A549 (cell line): ENCODE results near the gene LMX1B. TPM values are rescaled to one million over a fixed set of nuclear protein-coding genes. Genes with fewer than 3 reads are reported as not detected.

Experiments
- ATAC-seq, 2 experiments: fragments of 200-7000 bp in 1 of 2; fragments of >200 bp in 1 of 2; cut with Nextera tagmentation in 1 of 2; cut with Tn5 transposase in 1 of 2; 3 replicates each; pipeline versions ENCODE4 v1.8.0 to v1.9.1; 2018 to 2020; ENCODE audit warnings: mild to moderate bottlenecking in 1 of 2, moderate library complexity in 1 of 2
- CTCF ChIA-PET: fragments of 300-600 bp; sonication (Branson Sonifier 250); formaldehyde crosslinking; extraction: SDS; loops from one replicate; lab custom pipeline; 2021; ENCODE audit warnings: antibody characterized with exemption, inconsistent platforms; lab: Yijun Ruan, JAX
- POLR2A ChIA-PET: fragments of 350-600 bp; formaldehyde crosslinking; extraction: SDS; loops from one replicate; lab custom pipeline; 2021; ENCODE audit warnings: antibody characterized with exemption, inconsistent platforms; lab: Yijun Ruan, JAX
- DNase-seq, 2 experiments: peaks; one replicate each; pipeline versions ENCODE4 v3.0.0 to v3.0.0-alpha.2; 2011 to 2016; ENCODE audit warnings: low read depth in 1 of 2, low spot score in 1 of 2
- FAIRE-seq: peaks from 2 replicates; lab custom pipeline; 2011; peaks lifted over from hg19 to GRCh38; lab: Jason Lieb, UNC
- H3K27ac ChIP-seq, 2 experiments: fragments of >200 bp; sonication (Bioruptor Twin); formaldehyde crosslinking; 3 replicates each; pipeline ENCODE4 v1.5.1; 2016 to 2017
- H3K4me1 ChIP-seq: fragments of >200 bp; sonication (Bioruptor Twin); formaldehyde crosslinking; 3 replicates; pipeline ENCODE4 v1.6.1; 2016
- H3K4me2 ChIP-seq: fragments of >200 bp; sonication (Bioruptor Twin); formaldehyde crosslinking; 3 replicates; pipeline ENCODE4 v1.6.1; 2016
- H3K4me3 ChIP-seq: fragments of >200 bp; sonication (Bioruptor Twin); formaldehyde crosslinking; 3 replicates; pipeline ENCODE4 v1.5.1; 2016
- H3K9me3 ChIP-seq: fragments of >200 bp; sonication (Bioruptor Twin); formaldehyde crosslinking; 3 replicates; pipeline ENCODE4 v1.6.1; 2016
- BCL3 ChIP-seq: fragments of >200 bp; sonication (Bioruptor Twin); formaldehyde crosslinking; IDR thresholded peaks from 3 replicates; pipeline ENCODE4 v1.6.1; 2016
- CHD4 ChIP-seq: fragments of 200-600 bp; sonication (generic); IDR thresholded peaks from 2 replicates; pipeline ENCODE4 v1.6.1; 2016; ENCODE audit warnings: antibody characterized with exemption, mild to moderate bottlenecking, borderline replicate concordance
- ELK1 ChIP-seq: fragments of 150-350 bp; IDR thresholded peaks from 2 replicates; pipeline ENCODE4 v1.6.1; 2014; ENCODE audit warnings: low read depth, mild to moderate bottlenecking, low read length
- FOSL2 ChIP-seq, 2 experiments: fragments of 450-650 bp in 1 of 2; fragments of >200 bp in 1 of 2; sonication (Bioruptor Twin) in 1 of 2; formaldehyde crosslinking; IDR thresholded peaks; 2 replicates each; pipeline versions ENCODE4 v1.5.0 to v1.6.1; 2016 to 2020; ENCODE audit warnings: mild to moderate bottlenecking in 1 of 2, moderate library complexity in 1 of 2
- FOXS1 ChIP-seq: fragments of 250-450 bp; sonication (Bioruptor Pico); IDR thresholded peaks from 2 replicates; pipeline ENCODE4 v1.5.0; 2020; ENCODE audit warnings: mild to moderate bottlenecking, moderate library complexity
- HES2 ChIP-seq: fragments of >200 bp; sonication (Bioruptor Twin); formaldehyde crosslinking; IDR thresholded peaks from 2 replicates; pipeline ENCODE4 v1.6.1; 2016
- HEYL ChIP-seq: fragments of 250-450 bp; sonication (Bioruptor Pico); IDR thresholded peaks from 2 replicates; pipeline ENCODE4 v1.8.0; 2021; ENCODE audit warnings: mild to moderate bottlenecking, moderate library complexity
- HMGXB4 ChIP-seq: fragments of 250-450 bp; sonication (Bioruptor Pico); IDR thresholded peaks from 2 replicates; pipeline ENCODE4 v1.5.0; 2021; ENCODE audit warnings: mild to moderate bottlenecking, moderate library complexity, borderline replicate concordance
- HOXB5 ChIP-seq: fragments of 250-450 bp; sonication (Bioruptor Pico); IDR thresholded peaks from 2 replicates; pipeline ENCODE4 v1.5.0; 2020; ENCODE audit warnings: mild to moderate bottlenecking, moderate library complexity
- JUNB ChIP-seq: fragments of >200 bp; sonication (Bioruptor Twin); formaldehyde crosslinking; IDR thresholded peaks from 2 replicates; pipeline ENCODE4 v1.6.1; 2016
- KDM5A ChIP-seq: fragments of 200-600 bp; sonication (generic); IDR thresholded peaks from 2 replicates; pipeline ENCODE4 v1.6.1; 2016; ENCODE audit warnings: antibody characterized with exemption, mild to moderate bottlenecking
- POLR2AphosphoS2 ChIP-seq: conservative IDR thresholded peaks from 2 replicates; pipeline ENCODE4 v1.6.1; 2012; ENCODE audit warnings: low read length, improper control_type of control experiment, inconsistent platforms
- RAD21 ChIP-seq, 2 experiments: fragments of >200 bp in 1 of 2; sonication (Bioruptor Twin) in 1 of 2; formaldehyde crosslinking in 1 of 2; IDR thresholded peaks in 1 of 2; conservative IDR thresholded peaks in 1 of 2; 2 replicates in 1 of 2; 3 replicates in 1 of 2; pipeline ENCODE4 v1.6.1; 2012 to 2018; ENCODE audit warnings: inconsistent platforms in 1 of 2
- RCOR1 ChIP-seq: fragments of 150-350 bp; IDR thresholded peaks from 2 replicates; pipeline ENCODE4 v1.6.1; 2014; ENCODE audit warnings: antibody characterized with exemption, low read length, low read depth
- REST ChIP-seq: fragments of 200-600 bp; sonication (generic); IDR thresholded peaks from 2 replicates; pipeline ENCODE4 v1.6.1; 2016; ENCODE audit warnings: antibody characterized with exemption, mild to moderate bottlenecking, moderate library complexity
- SREBF2 ChIP-seq: fragments of 450-650 bp; IDR thresholded peaks from 2 replicates; pipeline ENCODE4 v1.6.1; 2014; ENCODE audit warnings: mild to moderate bottlenecking, moderate library complexity
- TP53 ChIP-seq: fragments of 250-450 bp; sonication (Bioruptor Pico); IDR thresholded peaks from 2 replicates; pipeline ENCODE4 v1.5.0; 2021; ENCODE audit warnings: mild to moderate bottlenecking, moderate library complexity
- ZC3H11A ChIP-seq: fragments of 450-650 bp; IDR thresholded peaks from 2 replicates; pipeline ENCODE4 v1.6.1; 2014; ENCODE audit warnings: antibody characterized with exemption, mild to moderate bottlenecking
- ZFP36 ChIP-seq: fragments of 450-650 bp; IDR thresholded peaks from 2 replicates; pipeline ENCODE4 v1.6.1; 2014; ENCODE audit warnings: borderline replicate concordance; ENCODE audit not compliant: partially characterized antibody
- ZSCAN20 ChIP-seq: fragments of 250-450 bp; sonication (Bioruptor Pico); IDR thresholded peaks from 2 replicates; pipeline ENCODE4 v1.8.0; 2022; ENCODE audit warnings: mild to moderate bottlenecking, moderate library complexity
- WGBS: methylation state at CpG from one replicate; pipeline ENCODE4 v1.1.6; 2017; ENCODE audit errors: missing lambda C conversion rate; 5-methylcytosine and 5-hydroxymethylcytosine counted together
- polyA plus RNA-seq, 4 experiments: library from polyadenylated mRNA; depleted of rRNA in 3 of 4; stranded (reverse); fragments of >200 nt; fragmentation: RNase III in 1 of 4; extraction: RNeasy Plus Mini Kit Qiagen cat#74134 plus additional on column Dnase treatment in 1 of 4; gene quantifications; 2 replicates in 3 of 4; 3 replicates in 1 of 4; pipeline ENCODE4 v1.2.3, GENCODE V29; 2011 to 2017

The LMX1B gene
- polyA plus RNA-seq, 2 of the 4 experiments (the other 2 are of a cell fraction), result 0.41 to 0.56 TPM

GRCh38 chr9:126620478-126620877 lies 6.8 kb downstream of the LMX1B start:
- Histone ChIP-seq H3K9me3 (no peaks in the 10 kb centered on the region), H3K27ac (no peak overlapping the region), H3K4me1 (peaks cover 2% of the 10 kb centered on the region; the same call in 1 of the 3 replicates), H3K4me2 (no peak overlapping the region), H3K4me3 (no peak overlapping the region)
- CTCF ChIA-PET, result interaction anchor here (1.4 to 1.6 kb wide), 4 partner anchors 11 to 70 kb away, joined by 3 to 4 read pairs (median 4); no protein-coding TSS in a partner anchor
- TF ChIP-seq HOXB5 (CRISPR knock-in tag) (no peak), POLR2AphosphoS2 (no peak), BCL3 (no peak), ELK1 (no peak), FOSL2 (IDR thresholded peaks at IDR 0.05) (no peak), FOSL2 (CRISPR knock-in tag; IDR thresholded peaks at IDR 0.05) (no peak)
- FAIRE-seq, result no peak
- WGBS, result 54% methylated on average over 7 of the region's 7 CpGs
- DNase-seq, result no peak
- ATAC-seq, result no peak
- POLR2A ChIA-PET, result no interaction called here

- no peak for DNase-seq
- no peak overlapping the region for H3K4me2 ChIP-seq
- no peaks in the 10 kb centered on the region for H3K9me3 ChIP-seq
- no peak for TF ChIP-seq HMGXB4 (CRISPR knock-in tag)
- no peak for TF ChIP-seq ZSCAN20 (CRISPR knock-in tag)
- TF ChIP-seq RCOR1, result no peak
- no peak for TF ChIP-seq ZC3H11A
- TF ChIP-seq JUNB, result no peak
- TF ChIP-seq SREBF2, result no peak
- TF ChIP-seq KDM5A, result no peak
- TF ChIP-seq FOXS1 (CRISPR knock-in tag), result no peak
- no peak for TF ChIP-seq RAD21 (conservative IDR thresholded peaks at IDR 0.05 in 1 of 2, IDR thresholded peaks at IDR 0.05 in 1 of 2)
- TF ChIP-seq HES2, result no peak
- TF ChIP-seq ZFP36, result no peak
- TF ChIP-seq TP53 (CRISPR knock-in tag), result no peak
- TF ChIP-seq REST, result no peak
- TF ChIP-seq CHD4, result no peak
- no peak for TF ChIP-seq HEYL (CRISPR knock-in tag)
- TF ChIP-seq, all 56 proteins: peak for 0
- FAIRE-seq (no peak), ATAC-seq (no peak)
- 76% methylated on average over 15 of the region's 15 CpGs for WGBS
- ChIA-PET CTCF (interaction anchor here (1.4 to 1.6 kb wide), 4 partner anchors 12 to 69 kb away, joined by 3 to 4 read pairs (median 4); no protein-coding TSS in a partner anchor), POLR2A (no interaction called here)
- no peak overlapping the region for H3K27ac ChIP-seq
- H3K4me1 ChIP-seq, result peaks cover 2% of the 10 kb centered on the region; the same call in 1 of the 3 replicates
- H3K4me3 ChIP-seq, result no peak overlapping the region
Observed at GRCh38 chr9:126621061-126621918, 7.6 kb downstream of the LMX1B start.
